ENCODE measurements around the gene KIF20A. TPM values are rescaled to one million over a fixed set of nuclear protein-coding genes. Genes with fewer than 3 reads are reported as not detected.

KIF20A gene
- total RNA-seq, 1 experiment from 2014 or later = 74.2 TPM

GRCh38 chr5:138138949-138139780 lies 39.7 kb upstream of the KIF20A start, which contains the start of gene NME5:
Gene NME5 (minus strand): TSS chr5:138139428. CDS start chr5:138138780, 648 bp downstream.
- peak within 1 kb of the TSS; percentile 55 to 64 for H3K4me3 ChIP-seq (replicated peaks in 1 of 2; ENCODE audit: low read depth in 1 of 2, low read length in 2 of 2)
- H2AFZ ChIP-seq (ENCODE audit: low read depth, low read length, poor library complexity, severe bottlenecking) = peak within 1 kb of the TSS; percentile 58
- RAD21 ChIA-PET (ENCODE audit: low non-redundant PET in 1 of 2, low total read pairs in 2 of 2, uncharacterized antibody in 2 of 2, unreplicated experiment in 2 of 2) = no interaction called here
- DNase-seq (ENCODE audit: low read depth, low spot score) (peak; percentile 48), ATAC-seq (peak; percentile 89)
- H4K20me1 ChIP-seq (ENCODE audit: insufficient read depth) = no peaks in the 10 kb centered on the region
- intact Hi-C loops (cut with micrococcal nuclease) = no loop called here
- H3K4me2 ChIP-seq (ENCODE audit: low read length) = peak within 1 kb of the TSS; percentile 64
- no TSS peak for BruUV-seq (replicated peaks)
- H3K36me3 ChIP-seq (ENCODE audit: control insufficient read depth in 1 of 2, insufficient read depth in 2 of 2, low read length in 2 of 2) = no peaks in the 10 kb centered on the region
- peak within 1 kb of the TSS; percentile 44 for H3K9ac ChIP-seq (ENCODE audit: low read length)
- POLR2A ChIA-PET = no interaction called here
- no peaks in the 10 kb centered on the region for H3K79me2 ChIP-seq (ENCODE audit: insufficient read depth, low read length)
- H3K9me3 ChIP-seq (ENCODE audit: control insufficient read depth in 1 of 2, insufficient read depth in 1 of 2, low read depth in 1 of 2, low read length in 2 of 2) = no peaks in the 10 kb centered on the region
- no peaks in the 10 kb centered on the region for H3K9me2 ChIP-seq (ENCODE audit: insufficient read depth)
- no peaks in the 10 kb centered on the region for H3K27me3 ChIP-seq (ENCODE audit: insufficient read depth, low read length)
- CTCF ChIA-PET = no interaction called here
- peaks cover 0 to 6% of the 10 kb centered on the region in 2 experiments; a peak in 1 of 4 replicates for H3K4me1 ChIP-seq (ENCODE audit: control insufficient read depth in 1 of 2, insufficient read depth in 2 of 2, low read length in 2 of 2)
- TF ChIP-seq SRF (IDR thresholded peaks at IDR 0.05; ENCODE audit: low read depth) (0 out of 2 replicates have a peak, but pooled peaks have one; percentile 21), POLR2A (IDR thresholded peaks at IDR 0.05; ENCODE audit: borderline replicate concordance, extremely low read depth, insufficient read depth, insufficient read length) (no peak)
- TF ChIP-seq, protein P1, sequence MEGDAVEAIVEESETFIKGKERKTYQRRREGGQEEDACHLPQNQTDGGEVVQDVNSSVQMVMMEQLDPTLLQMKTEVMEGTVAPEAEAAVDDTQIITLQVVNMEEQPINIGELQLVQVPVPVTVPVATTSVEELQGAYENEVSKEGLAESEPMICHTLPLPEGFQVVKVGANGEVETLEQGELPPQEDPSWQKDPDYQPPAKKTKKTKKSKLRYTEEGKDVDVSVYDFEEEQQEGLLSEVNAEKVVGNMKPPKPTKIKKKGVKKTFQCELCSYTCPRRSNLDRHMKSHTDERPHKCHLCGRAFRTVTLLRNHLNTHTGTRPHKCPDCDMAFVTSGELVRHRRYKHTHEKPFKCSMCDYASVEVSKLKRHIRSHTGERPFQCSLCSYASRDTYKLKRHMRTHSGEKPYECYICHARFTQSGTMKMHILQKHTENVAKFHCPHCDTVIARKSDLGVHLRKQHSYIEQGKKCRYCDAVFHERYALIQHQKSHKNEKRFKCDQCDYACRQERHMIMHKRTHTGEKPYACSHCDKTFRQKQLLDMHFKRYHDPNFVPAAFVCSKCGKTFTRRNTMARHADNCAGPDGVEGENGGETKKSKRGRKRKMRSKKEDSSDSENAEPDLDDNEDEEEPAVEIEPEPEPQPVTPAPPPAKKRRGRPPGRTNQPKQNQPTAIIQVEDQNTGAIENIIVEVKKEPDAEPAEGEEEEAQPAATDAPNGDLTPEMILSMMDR (IDR thresholded peaks at IDR 0.05 in 2 of 3, conservative IDR thresholded peaks at IDR 0.05 in 1 of 3; ENCODE audit: borderline replicate concordance in 1 of 3, insufficient read depth in 1 of 3, low read depth in 2 of 3, low read length in 2 of 3) = no peak
- no peak within 1 kb of the TSS for H3K27ac ChIP-seq (ENCODE audit: low read depth, low read length)

DNA sequence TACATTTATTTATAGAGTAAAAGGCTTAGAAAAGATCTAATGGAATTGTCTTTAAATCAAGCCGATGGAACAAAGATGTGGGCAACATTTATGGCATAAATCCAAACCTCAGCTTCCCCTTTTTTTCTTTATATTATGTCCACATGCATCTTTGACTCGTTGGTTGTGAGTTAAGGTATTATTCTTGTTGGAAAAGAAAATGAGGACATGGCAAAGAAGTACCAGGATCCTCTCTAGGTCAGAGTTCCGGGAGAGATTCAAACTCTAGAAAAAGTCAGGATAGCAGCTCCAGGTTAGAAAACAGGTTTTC lies 39.2 kb upstream of the KIF20A start:
- ChIA-PET POLR2A (no interaction called here), CTCF (no interaction called here), RAD21 (ENCODE audit: low non-redundant PET in 1 of 2, low total read pairs in 2 of 2, uncharacterized antibody in 2 of 2, unreplicated experiment in 2 of 2) (no interaction called here)
- no peaks in the 10 kb centered on the region for H3K79me2 ChIP-seq (ENCODE audit: insufficient read depth, low read length)
- ATAC-seq = no peak
- no peaks in the 10 kb centered on the region for H3K9me3 ChIP-seq (ENCODE audit: control insufficient read depth in 1 of 2, insufficient read depth in 1 of 2, low read depth in 1 of 2, low read length in 2 of 2)
- H3K9me2 ChIP-seq (ENCODE audit: insufficient read depth) = no peaks in the 10 kb centered on the region
- no peaks in the 10 kb centered on the region for H3K36me3 ChIP-seq (ENCODE audit: control insufficient read depth in 1 of 2, insufficient read depth in 2 of 2, low read length in 2 of 2)
- no peaks in the 10 kb centered on the region for H3K27me3 ChIP-seq (ENCODE audit: insufficient read depth, low read length)
- peak overlapping the region in 1 of 2 experiments; percentile 64; a peak in 2 of 4 replicates for H3K4me3 ChIP-seq (replicated peaks in 1 of 2; ENCODE audit: low read depth in 1 of 2, low read length in 2 of 2)
- peaks cover 0 to 6% of the 10 kb centered on the region in 2 experiments; a peak in 1 of 4 replicates for H3K4me1 ChIP-seq (ENCODE audit: control insufficient read depth in 1 of 2, insufficient read depth in 2 of 2, low read length in 2 of 2)
- H3K27ac ChIP-seq (ENCODE audit: low read depth, low read length) = no peak overlapping the region
- H4K20me1 ChIP-seq (ENCODE audit: insufficient read depth) = no peaks in the 10 kb centered on the region
- peak overlapping the region; percentile 58 for H2AFZ ChIP-seq (ENCODE audit: low read depth, low read length, poor library complexity, severe bottlenecking)
- intact Hi-C loops (cut with micrococcal nuclease) = no loop called here
- peak overlapping the region; percentile 64 for H3K4me2 ChIP-seq (ENCODE audit: low read length)
- BruUV-seq (replicated peaks) = no TSS peak
- no peak overlapping the region for H3K9ac ChIP-seq (ENCODE audit: low read length)
- DNase-seq (ENCODE audit: low read depth, low spot score) = no peak
- TF ChIP-seq POLR2A (IDR thresholded peaks at IDR 0.05; ENCODE audit: borderline replicate concordance, extremely low read depth, insufficient read depth, insufficient read length) (no peak), EZH2phosphoT487 (IDR thresholded peaks at IDR 0.05; ENCODE audit: borderline replicate concordance) (no peak), POLR2AphosphoS5 (IDR thresholded peaks at IDR 0.05; ENCODE audit: low read depth, low read length) (no peak), JUND (IDR thresholded peaks at IDR 0.05) (no peak), FOSL1 (IDR thresholded peaks at IDR 0.05; ENCODE audit: low read depth) (no peak), EGR1 (IDR thresholded peaks at IDR 0.05; ENCODE audit: low read depth) (no peak), EZH2 (IDR thresholded peaks at IDR 0.05) (no peak), SP1 (IDR thresholded peaks at IDR 0.05; ENCODE audit: low read depth) (no peak), TCF7L2 (IDR thresholded peaks at IDR 0.05; ENCODE audit: borderline replicate concordance, extremely low read depth, insufficient read depth, insufficient read length) (no peak), ZBTB33 (IDR thresholded peaks at IDR 0.05; ENCODE audit: extremely low read depth, insufficient replicate concordance, low read length) (no peak), CBX3 (IDR thresholded peaks at IDR 0.05; ENCODE audit: low read depth) (no peak), SRF (IDR thresholded peaks at IDR 0.05; ENCODE audit: low read depth) (no peak)
- TF ChIP-seq, protein P2, sequence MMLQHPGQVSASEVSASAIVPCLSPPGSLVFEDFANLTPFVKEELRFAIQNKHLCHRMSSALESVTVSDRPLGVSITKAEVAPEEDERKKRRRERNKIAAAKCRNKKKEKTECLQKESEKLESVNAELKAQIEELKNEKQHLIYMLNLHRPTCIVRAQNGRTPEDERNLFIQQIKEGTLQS (IDR thresholded peaks at IDR 0.05) = no peak

Measured in HCT116 (cell line).